Measurements from ENCODE around the gene MPV17L2. TPM values are rescaled to one million over a fixed set of nuclear protein-coding genes. Genes with fewer than 3 reads are reported as not detected.

MPV17L2 gene
- 19.8 TPM for polyA plus RNA-seq (2013, experiment 1 of 4)
- polyA plus RNA-seq (2013, experiment 2 of 4) = 19.9 TPM
- 19.3 TPM for polyA plus RNA-seq (2013, experiment 3 of 4)
- polyA plus RNA-seq (2013, experiment 4 of 4) = 18.6 TPM

DNA sequence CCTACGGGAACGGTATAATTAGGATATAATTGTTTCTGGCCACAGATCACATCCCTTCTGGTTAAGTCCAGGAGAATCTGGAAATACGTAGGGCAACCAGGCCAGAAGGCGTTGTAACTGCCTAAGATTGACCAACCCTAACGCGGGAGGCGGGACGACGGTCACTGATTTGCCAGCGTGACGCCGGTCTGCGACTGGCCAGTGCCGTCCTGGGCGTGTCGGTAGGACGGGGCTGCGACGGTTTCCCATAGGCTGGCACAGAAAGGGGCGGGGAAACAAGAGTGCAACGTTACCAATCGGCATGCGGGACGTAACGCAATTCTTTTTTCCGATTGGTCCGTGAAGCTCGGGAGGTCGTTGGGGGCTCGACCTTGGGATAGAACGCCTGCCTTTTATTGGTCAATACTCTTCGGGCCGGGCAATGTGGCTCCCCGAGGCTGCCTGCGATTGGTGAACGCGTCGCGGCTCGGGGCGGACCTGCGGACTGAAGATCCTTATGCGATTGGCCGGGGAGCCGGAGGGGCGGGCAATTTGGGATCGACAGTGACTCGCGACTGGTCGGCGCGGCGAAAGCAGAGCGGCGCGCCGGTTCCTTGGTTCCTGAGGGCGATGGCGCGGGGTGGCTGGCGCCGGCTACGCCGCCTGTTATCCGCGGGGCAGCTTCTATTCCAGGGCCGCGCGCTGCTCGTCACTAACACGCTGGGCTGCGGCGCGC lies at the start of gene MPV17L2:
Gene MPV17L2 (plus strand): TSS at position 546 of the 715 bp plus-strand sequence. CDS start 64 bp downstream, at position 610.
- WGBS, 2 experiments = 0 to 1% methylated on average over 74 of the region's 74 CpGs
- peak within 1 kb of the TSS; percentile 95 for H3K4me3 ChIP-seq (ENCODE audit: insufficient read depth, low read depth, low read length)

DNA sequence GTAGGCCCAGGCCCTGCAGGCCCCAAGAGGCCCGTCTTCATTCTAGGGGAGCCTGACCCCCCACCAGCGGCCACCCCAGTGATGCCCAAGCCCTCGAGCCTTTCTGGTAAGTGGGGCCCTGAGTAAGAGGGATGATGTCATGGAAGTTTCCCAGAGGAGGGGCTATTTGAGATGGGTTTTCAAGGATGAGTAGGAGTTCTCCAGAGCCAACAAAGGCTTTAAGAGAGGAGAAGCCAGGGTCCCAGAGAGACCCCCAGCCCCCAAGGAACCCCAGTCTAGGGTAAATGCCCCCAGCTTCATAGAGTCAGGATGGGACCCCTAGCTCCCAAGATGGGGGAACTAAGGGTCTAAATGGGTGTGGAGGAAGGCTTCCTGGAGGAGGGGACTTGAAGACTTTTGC lies 49.1 kb upstream of the MPV17L2 start:
- H3K27ac ChIP-seq (ENCODE audit: insufficient read depth, low read depth, low read length, poor library complexity, severe bottlenecking) = no peak overlapping the region
- peaks cover 21% of the 10 kb centered on the region for H3K36me3 ChIP-seq (ENCODE audit: control insufficient read depth, insufficient read depth, low read length)
- no peaks in the 10 kb centered on the region for H3K4me1 ChIP-seq (ENCODE audit: control insufficient read depth, insufficient read depth, low read length)
- no peak overlapping the region for H3K4me3 ChIP-seq (ENCODE audit: insufficient read depth, low read depth, low read length)
- no peaks in the 10 kb centered on the region for H3K9me3 ChIP-seq (ENCODE audit: control insufficient read depth, low read length)
- 95% methylated on average over 3 of the region's 3 CpGs for WGBS, 2 experiments
- no peaks in the 10 kb centered on the region for H3K27me3 ChIP-seq (ENCODE audit: control insufficient read depth, insufficient read depth, low read length, poor library complexity, severe bottlenecking)

More for the DNA sequence above, at the start of gene MPV17L2:
- no peaks in the 10 kb centered on the region for H3K27me3 ChIP-seq (ENCODE audit: control insufficient read depth, insufficient read depth, low read length, poor library complexity, severe bottlenecking)
- H3K4me1 ChIP-seq (ENCODE audit: control insufficient read depth, insufficient read depth, low read length) = peaks cover 11% of the 10 kb centered on the region
- no peaks in the 10 kb centered on the region for H3K36me3 ChIP-seq (ENCODE audit: control insufficient read depth, insufficient read depth, low read length)
- no peaks in the 10 kb centered on the region for H3K9me3 ChIP-seq (ENCODE audit: control insufficient read depth, low read length)
- H3K27ac ChIP-seq (ENCODE audit: insufficient read depth, low read depth, low read length, poor library complexity, severe bottlenecking) = peak within 1 kb of the TSS; percentile 83

DNA sequence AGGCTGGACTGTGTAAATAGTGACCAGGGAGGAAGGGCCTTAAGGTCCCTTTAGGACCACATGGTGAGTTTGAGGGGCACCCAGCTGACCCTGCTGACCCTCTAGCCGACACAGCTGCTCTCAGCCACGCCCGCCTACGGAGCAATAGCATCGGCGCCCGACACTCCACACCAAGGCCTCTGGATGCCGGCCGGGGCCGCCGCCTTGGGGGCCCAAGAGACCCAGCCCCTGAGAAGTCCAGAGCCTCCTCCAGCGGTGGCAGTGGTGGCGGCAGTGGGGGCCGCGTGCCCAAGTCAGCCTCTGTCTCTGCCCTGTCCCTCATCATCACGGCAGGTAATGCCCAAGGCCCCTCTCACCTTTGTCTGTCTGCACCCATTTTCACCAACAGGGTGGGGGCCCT lies 48.7 kb upstream of the MPV17L2 start:
- H3K4me3 ChIP-seq (ENCODE audit: insufficient read depth, low read depth, low read length) = no peak overlapping the region
- no peak overlapping the region for H3K27ac ChIP-seq (ENCODE audit: insufficient read depth, low read depth, low read length, poor library complexity, severe bottlenecking)
- H3K27me3 ChIP-seq (ENCODE audit: control insufficient read depth, insufficient read depth, low read length, poor library complexity, severe bottlenecking) = no peaks in the 10 kb centered on the region
- no peaks in the 10 kb centered on the region for H3K4me1 ChIP-seq (ENCODE audit: control insufficient read depth, insufficient read depth, low read length)
- peaks cover 18% of the 10 kb centered on the region for H3K36me3 ChIP-seq (ENCODE audit: control insufficient read depth, insufficient read depth, low read length)
- 95 to 96% methylated on average over 16 of the region's 16 CpGs for WGBS, 2 experiments
- no peaks in the 10 kb centered on the region for H3K9me3 ChIP-seq (ENCODE audit: control insufficient read depth, low read length)

DNA sequence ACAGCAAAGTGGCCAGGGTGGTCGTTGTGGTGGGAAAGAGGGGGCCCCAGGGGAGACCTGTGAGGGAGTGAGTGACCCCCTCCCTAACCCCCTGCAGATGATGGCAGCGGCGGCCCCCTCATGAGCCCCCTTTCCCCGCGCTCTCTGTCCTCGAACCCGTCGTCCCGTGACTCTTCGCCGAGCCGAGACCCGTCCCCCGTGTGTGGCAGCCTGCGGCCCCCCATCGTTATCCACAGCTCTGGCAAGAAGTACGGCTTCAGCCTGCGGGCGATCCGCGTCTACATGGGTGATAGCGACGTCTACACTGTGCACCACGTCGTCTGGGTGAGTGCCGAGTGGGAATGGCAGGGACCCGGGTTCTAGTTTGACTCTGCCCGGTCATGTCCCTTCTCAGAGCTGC lies 48.1 kb upstream of the MPV17L2 start:
- H3K4me3 ChIP-seq (ENCODE audit: insufficient read depth, low read depth, low read length) = no peak overlapping the region
- H3K9me3 ChIP-seq (ENCODE audit: control insufficient read depth, low read length) = no peaks in the 10 kb centered on the region
- no peak overlapping the region for H3K27ac ChIP-seq (ENCODE audit: insufficient read depth, low read depth, low read length, poor library complexity, severe bottlenecking)
- 94% methylated on average over 28 of the region's 28 CpGs for WGBS, 2 experiments
- no peaks in the 10 kb centered on the region for H3K27me3 ChIP-seq (ENCODE audit: control insufficient read depth, insufficient read depth, low read length, poor library complexity, severe bottlenecking)
- H3K36me3 ChIP-seq (ENCODE audit: control insufficient read depth, insufficient read depth, low read length) = peaks cover 18% of the 10 kb centered on the region
- H3K4me1 ChIP-seq (ENCODE audit: control insufficient read depth, insufficient read depth, low read length) = no peaks in the 10 kb centered on the region

DNA sequence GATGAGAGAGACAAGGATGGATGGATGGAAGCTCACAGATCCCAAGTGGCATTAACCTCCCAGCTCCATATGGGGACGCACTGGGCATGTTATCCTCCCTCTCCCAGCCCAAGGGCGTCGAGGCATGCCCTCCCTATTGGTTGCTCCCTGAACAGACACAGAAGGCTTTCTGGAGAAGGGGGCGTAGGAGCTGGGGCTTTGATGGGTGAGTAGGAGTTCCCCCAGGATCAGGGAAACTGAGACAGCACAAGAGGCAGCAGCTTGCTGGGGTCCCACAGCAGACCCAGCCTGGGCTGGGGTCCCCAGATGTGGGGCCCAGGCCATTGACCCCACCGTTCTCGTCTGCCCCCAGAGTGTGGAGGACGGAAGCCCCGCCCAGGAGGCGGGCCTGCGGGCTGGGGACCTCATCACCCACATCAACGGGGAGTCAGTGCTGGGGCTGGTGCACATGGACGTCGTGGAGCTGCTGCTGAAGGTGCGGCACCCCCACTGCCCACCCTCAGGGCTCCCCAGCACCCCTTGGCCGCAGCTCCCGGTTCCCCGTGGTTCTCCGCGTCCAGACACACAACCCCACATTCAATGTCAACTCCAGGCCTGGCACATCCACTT lies 47.5 kb upstream of the MPV17L2 start:
- Histone ChIP-seq H3K4me1 (ENCODE audit: control insufficient read depth, insufficient read depth, low read length) (no peaks in the 10 kb centered on the region), H3K36me3 (ENCODE audit: control insufficient read depth, insufficient read depth, low read length) (peaks cover 14% of the 10 kb centered on the region), H3K4me3 (ENCODE audit: insufficient read depth, low read depth, low read length) (no peak overlapping the region), H3K27ac (ENCODE audit: insufficient read depth, low read depth, low read length, poor library complexity, severe bottlenecking) (no peak overlapping the region), H3K27me3 (ENCODE audit: control insufficient read depth, insufficient read depth, low read length, poor library complexity, severe bottlenecking) (no peaks in the 10 kb centered on the region), H3K9me3 (ENCODE audit: control insufficient read depth, low read length) (no peaks in the 10 kb centered on the region)
- 93 to 94% methylated on average over 19 of the region's 19 CpGs for WGBS, 2 experiments

DNA sequence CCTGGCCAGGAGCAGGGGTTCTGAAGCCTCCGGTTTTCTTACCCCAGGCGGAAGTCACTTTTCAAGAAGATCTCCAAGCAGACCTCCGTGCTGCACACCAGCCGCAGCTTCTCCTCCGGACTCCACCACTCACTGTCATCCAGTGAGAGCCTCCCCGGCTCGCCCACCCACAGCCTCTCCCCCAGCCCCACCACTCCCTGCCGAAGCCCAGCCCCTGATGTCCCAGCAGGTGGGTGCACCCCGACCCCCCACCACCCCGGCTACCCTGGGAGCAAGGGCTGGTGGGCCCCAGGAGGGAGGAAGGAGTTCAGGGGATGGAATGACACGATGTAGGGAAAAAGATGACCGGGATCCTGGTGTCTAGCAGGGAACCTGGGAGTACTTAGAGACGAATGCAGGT lies 45.6 kb upstream of the MPV17L2 start:
- Histone ChIP-seq H3K4me3 (ENCODE audit: insufficient read depth, low read depth, low read length) (no peak overlapping the region), H3K4me1 (ENCODE audit: control insufficient read depth, insufficient read depth, low read length) (no peaks in the 10 kb centered on the region), H3K27me3 (ENCODE audit: control insufficient read depth, insufficient read depth, low read length, poor library complexity, severe bottlenecking) (no peaks in the 10 kb centered on the region), H3K36me3 (ENCODE audit: control insufficient read depth, insufficient read depth, low read length) (peaks cover 8% of the 10 kb centered on the region), H3K27ac (ENCODE audit: insufficient read depth, low read depth, low read length, poor library complexity, severe bottlenecking) (no peak overlapping the region), H3K9me3 (ENCODE audit: control insufficient read depth, low read length) (no peaks in the 10 kb centered on the region)
- 93 to 95% methylated on average over 13 of the region's 13 CpGs for WGBS, 2 experiments

DNA sequence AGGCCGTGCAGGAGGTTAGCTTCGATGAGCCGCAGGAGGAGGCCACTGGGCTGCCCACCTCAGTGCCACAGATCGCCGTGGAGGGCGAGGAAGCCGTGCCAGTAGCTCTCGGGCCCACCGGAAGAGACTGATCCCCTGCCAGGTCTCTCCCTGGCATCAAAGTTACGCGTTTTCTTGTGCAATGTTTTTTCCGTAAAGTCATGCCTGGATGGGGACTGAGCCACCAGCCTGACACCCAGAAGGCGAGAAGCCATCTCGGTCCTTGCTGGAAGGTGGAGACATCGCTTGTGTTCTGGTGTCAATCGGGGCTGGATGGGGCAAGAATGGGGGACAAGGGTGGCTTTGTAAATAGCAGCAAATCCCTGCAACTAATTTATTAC lies 43.4 kb upstream of the MPV17L2 start:
- WGBS, 2 experiments = 91 to 94% methylated on average over 16 of the region's 16 CpGs
- H3K4me1 ChIP-seq (ENCODE audit: control insufficient read depth, insufficient read depth, low read length) = peaks cover 7% of the 10 kb centered on the region
- no peaks in the 10 kb centered on the region for H3K9me3 ChIP-seq (ENCODE audit: control insufficient read depth, low read length)
- no peak overlapping the region for H3K27ac ChIP-seq (ENCODE audit: insufficient read depth, low read depth, low read length, poor library complexity, severe bottlenecking)
- no peak overlapping the region for H3K4me3 ChIP-seq (ENCODE audit: insufficient read depth, low read depth, low read length)
- H3K27me3 ChIP-seq (ENCODE audit: control insufficient read depth, insufficient read depth, low read length, poor library complexity, severe bottlenecking) = no peaks in the 10 kb centered on the region
- peaks cover 8% of the 10 kb centered on the region for H3K36me3 ChIP-seq (ENCODE audit: control insufficient read depth, insufficient read depth, low read length)

DNA sequence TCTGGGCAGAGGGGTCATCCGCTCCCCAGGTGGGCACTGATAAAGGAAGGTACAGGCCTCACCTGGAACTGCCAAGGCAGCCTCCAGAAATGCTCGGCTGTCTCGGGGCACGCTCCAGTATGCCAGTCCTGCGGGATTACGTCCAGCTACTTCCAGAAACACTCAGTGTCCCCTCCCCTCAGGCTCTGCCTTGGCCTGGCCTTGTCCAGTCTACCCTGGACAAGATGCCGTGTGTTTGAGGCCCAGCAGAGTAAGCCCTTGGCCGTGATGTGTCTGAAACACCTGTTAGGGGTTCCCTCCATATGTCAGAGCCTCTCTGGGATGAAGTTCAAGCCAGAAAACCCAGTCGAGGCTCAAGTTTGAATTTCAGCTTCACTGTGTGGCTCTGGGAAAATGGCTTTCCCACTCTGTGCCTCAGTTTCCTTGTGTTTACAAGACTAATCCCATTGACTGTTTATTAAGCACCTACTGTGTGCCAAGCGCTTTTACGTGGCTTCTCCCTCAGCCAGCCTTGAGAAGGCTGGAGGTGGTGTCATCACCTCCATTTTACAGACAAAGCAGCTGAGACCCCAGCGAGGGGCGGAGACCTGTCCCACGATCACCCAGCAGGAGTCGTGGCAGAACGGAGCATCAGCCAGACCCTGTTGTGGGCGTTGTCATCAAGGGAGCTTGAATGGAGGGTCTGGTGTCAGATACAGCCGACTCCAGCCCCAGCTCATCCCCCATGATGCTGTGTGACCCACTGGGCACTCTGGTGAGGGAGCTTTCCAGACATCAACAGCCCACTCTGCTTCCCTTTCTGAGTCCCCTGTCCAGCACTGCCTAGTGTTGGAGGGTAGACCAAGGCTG lies 42.0 kb upstream of the MPV17L2 start:
- WGBS, 2 experiments = 86 to 87% methylated on average over 18 of the region's 18 CpGs

DNA sequence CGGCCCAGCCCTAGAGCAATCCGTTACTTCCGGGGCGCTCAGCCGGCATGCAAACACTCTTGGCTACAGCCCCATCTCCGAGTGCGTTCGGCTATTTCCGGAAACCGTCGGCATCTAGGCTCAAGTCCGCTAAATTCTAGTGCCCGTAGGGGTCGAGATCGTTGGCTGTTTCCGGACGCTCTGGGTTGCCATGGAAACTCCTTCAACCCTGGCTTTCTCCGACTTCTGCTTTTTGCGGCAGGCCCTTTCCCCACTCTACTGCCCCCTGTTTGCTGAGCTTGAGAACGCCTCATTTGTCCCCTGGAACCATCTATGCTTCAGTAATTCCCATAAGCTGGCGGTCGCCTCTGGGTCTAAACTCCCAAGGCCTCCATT lies 40.6 kb upstream of the MPV17L2 start:
- H3K36me3 ChIP-seq (ENCODE audit: control insufficient read depth, insufficient read depth, low read length) = no peaks in the 10 kb centered on the region
- H3K9me3 ChIP-seq (ENCODE audit: control insufficient read depth, low read length) = no peaks in the 10 kb centered on the region
- peak overlapping the region; percentile 99 for H3K27ac ChIP-seq (ENCODE audit: insufficient read depth, low read depth, low read length, poor library complexity, severe bottlenecking)
- WGBS, 2 experiments = 1% methylated on average over 22 of the region's 22 CpGs
- peak overlapping the region; percentile 70 for H3K4me3 ChIP-seq (ENCODE audit: insufficient read depth, low read depth, low read length)
- no peaks in the 10 kb centered on the region for H3K27me3 ChIP-seq (ENCODE audit: control insufficient read depth, insufficient read depth, low read length, poor library complexity, severe bottlenecking)
- peaks cover 12% of the 10 kb centered on the region for H3K4me1 ChIP-seq (ENCODE audit: control insufficient read depth, insufficient read depth, low read length)

More for the DNA sequence above, 42.0 kb upstream of the MPV17L2 start:
- Histone ChIP-seq H3K27me3 (ENCODE audit: control insufficient read depth, insufficient read depth, low read length, poor library complexity, severe bottlenecking) (no peaks in the 10 kb centered on the region), H3K36me3 (ENCODE audit: control insufficient read depth, insufficient read depth, low read length) (no peaks in the 10 kb centered on the region), H3K27ac (ENCODE audit: insufficient read depth, low read depth, low read length, poor library complexity, severe bottlenecking) (no peak overlapping the region), H3K4me1 (ENCODE audit: control insufficient read depth, insufficient read depth, low read length) (peaks cover 7% of the 10 kb centered on the region), H3K4me3 (ENCODE audit: insufficient read depth, low read depth, low read length) (no peak overlapping the region), H3K9me3 (ENCODE audit: control insufficient read depth, low read length) (no peaks in the 10 kb centered on the region)
